Sciatic nerve (tissue), 2 donors: Measurements from ENCODE around the gene KISS1R. TPM values are rescaled to one million over a fixed set of nuclear protein-coding genes. Genes with fewer than 3 reads are reported as not detected.
A peak's percentile ranks its signal among the peaks of the same experiment; 100 is the strongest.
"Not testable (repeated sequence)": the region's sequence is repeated elsewhere in the genome, so short reads cannot be mapped to it uniquely, and the experiment has no call there.

ENCODE experiments used
- ATAC-seq: fragments of 200-7000 bp; cut with Tn5 transposase; one replicate; pipeline ENCODE4 v1.9.1; 2020; ENCODE audit warnings: mild to moderate bottlenecking, moderate library complexity
- DNase-seq: peaks from one replicate; pipeline ENCODE4 v3.0.0-alpha.2; 2020; ENCODE audit warnings: low spot score
- intact Hi-C: fragments of 100-400 bp; cut with DNase I; formaldehyde crosslinking; loops from one replicate; pipeline ENCODE4 v1.14.2; 2022
- total RNA-seq: library from RNA; stranded (reverse); fragmentation: NEBNext Ultra II Directional; extraction: Animal tissue kit (Norgen Biotek cat#: 25700); gene quantifications from one replicate; pipeline ENCODE4 v1.2.1, GENCODE V29; 2021
- donor health status: DM: no; HTN: no; CAD: no.
- donor health status: DM: no; HTN: no; CAD: no.

KISS1R gene
- total RNA-seq, 1 donor from 2014 or later = not detected

DNA sequence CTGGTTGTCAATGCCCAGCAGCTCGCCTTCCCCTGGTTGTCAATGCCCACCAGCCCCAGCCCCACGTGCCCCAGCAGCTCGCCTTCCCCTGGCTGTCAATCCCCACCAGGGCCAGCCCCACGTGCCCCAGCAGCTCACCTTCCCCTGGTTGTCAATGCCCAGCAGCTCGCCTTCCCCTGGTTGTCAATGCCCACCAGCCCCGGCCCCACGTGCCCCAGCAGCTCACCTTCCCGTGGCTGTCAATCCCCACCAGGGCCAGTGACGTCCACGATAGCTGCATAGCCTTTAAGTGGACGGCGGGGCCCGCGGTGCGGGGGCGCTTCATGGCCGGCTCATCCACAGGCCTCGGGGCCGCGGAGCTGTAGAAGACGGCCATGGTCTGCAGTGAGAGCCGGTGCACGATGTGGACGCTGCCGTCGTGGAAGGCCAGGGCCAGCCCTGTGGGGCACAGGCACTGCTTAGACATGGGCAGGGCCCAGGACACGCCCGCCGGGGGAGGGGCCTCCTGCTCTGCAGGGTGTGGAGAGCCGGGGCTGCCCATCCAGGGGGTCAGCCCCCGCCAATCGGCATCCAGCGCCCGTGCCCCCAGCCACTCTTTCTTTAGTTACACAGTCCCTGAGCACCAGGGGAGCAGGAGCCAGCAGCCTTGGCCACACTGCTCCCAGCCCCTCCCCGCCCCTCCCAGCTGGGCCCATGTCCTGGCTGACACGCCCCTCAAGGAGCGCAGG is 37.3 kb upstream of the KISS1R start:
- DNase-seq (no peak), ATAC-seq (no peak)
- intact Hi-C loops = no loop called here

DNA sequence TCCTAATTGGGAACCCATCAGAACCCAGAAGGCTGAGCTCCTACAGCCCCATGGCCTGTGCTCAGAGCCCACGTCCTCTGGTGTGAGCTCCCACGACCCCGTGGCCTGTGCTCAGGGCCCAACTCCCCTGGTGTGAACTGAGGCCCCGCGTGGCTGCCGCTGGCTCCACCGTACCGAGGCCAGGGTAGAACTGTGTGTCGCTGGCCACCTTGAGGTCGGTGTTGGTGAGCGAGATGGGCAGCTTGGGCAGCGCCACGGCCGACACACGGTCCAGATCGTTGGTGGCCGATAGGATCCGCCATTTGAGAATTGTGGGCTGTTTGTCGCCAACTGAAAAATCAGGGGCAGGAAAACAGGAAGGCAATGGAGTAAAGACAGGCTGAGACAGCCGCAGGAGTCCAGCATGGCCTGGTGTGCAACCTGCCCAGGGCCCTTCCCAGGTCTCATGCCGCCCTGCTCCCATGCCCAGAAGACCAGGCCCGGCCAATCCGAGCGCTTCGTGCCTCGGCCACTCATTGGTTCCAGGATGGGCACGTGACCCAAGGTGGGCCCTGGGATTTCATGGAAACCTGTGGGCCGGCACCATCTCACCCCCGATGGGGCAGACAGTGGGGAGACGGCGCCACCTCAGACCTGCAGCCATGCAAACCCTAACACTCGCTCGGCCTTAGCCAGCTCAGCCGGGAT is 35.6 kb upstream of the KISS1R start:
- intact Hi-C loops = no loop called here
- ATAC-seq = peak; percentile 9
- DNase-seq = no peak

GRCh38 chr19:882871-883497 is 34.1 kb upstream of the KISS1R start:
- ATAC-seq (no peak), DNase-seq (no peak)
- intact Hi-C loops = no loop called here

DNA sequence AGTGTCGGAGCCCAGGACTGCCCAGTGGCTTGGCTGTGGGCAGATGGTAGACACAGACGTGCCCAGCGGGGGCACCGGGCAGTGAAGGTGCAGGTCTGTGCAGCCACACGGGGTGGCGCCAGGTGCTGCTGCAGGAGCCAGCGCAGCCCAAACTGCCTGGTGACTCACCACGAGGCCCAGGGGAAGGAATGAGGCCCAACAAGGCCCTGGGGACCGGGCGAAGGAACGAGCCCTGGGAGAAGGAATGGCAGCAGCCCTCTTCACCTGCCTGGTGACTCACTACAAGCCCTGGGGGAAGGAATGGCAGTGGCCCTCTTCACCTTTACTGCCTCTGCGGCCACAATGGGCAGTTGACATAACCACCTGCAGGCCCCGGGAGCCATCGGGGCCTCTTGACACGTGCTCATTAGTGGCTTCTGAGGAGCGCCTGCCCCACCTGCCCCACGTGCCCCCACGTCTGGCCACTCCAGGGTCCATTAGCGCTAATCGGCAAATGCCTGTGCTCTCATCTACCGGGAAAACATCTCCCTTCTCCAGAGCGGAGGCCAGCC is 33.4 kb upstream of the KISS1R start:
- DNase-seq = no peak
- ATAC-seq = no peak
- intact Hi-C loops = no loop called here

DNA sequence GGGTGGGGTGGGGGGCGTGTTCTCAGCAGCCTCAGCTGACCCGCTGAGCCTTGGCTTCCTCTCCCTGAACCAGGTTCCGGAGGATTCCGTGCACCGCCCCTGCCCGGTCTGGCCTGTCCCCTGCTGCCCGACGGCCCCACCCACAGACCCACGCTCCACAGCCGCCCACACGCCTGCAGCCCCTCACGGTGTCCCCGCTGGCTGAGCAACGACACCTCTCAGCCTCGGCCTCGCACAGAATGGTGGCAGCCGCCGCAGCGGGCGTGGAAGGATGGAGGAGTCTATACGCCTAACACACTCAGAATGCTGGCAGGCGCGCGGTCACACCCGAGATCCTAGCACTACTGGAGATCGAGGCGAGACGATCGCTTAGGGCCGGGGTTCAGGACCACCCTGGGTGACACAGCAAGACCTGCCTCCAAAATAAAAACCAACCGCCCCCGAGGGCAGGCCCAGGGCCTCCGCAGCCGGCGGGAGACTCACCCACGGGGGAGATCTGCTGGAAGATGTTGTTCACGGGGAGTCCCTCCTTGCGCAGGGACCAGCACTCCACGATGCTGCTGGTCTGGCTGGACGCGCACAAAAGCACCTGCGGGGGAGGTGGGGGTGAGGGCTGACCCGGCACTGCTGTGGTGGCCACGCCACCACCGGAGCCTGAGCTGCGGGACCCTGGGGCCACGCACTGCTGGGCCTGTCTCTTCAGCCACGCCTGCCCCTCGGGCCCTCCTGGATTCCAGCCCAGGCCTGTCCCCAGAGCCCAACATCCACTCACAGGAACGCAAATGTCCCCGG is 32.5 kb upstream of the KISS1R start:
- intact Hi-C loops = no loop called here
- ATAC-seq (no peak), DNase-seq (no peak)

- ATAC-seq (no peak), DNase-seq (no peak)
- intact Hi-C loops = no loop called here
Observed at GRCh38 chr19:885536-886224, 31.5 kb upstream of the KISS1R start.

DNA sequence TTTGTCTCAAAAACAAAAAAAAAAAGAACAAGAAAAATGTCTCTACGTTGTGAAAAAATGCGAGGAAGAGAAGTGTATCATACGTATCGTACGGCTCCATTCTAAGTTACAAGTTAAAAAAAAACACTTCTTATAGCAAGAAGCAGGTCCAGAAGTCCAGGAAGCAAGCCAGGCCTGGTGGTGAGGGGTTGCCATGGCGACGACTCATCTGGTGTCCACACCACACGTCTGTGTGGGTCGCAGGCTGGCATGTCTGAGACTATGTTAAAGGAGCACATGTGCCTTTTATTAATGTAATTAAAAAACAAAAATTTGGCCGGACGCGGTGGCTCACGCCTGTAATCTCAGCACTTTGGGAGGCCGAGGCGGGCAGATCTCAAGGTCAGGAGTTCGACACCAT is 30.1 kb upstream of the KISS1R start:
- ATAC-seq (no peak), DNase-seq (no peak)
- intact Hi-C loops = no loop called here

DNA sequence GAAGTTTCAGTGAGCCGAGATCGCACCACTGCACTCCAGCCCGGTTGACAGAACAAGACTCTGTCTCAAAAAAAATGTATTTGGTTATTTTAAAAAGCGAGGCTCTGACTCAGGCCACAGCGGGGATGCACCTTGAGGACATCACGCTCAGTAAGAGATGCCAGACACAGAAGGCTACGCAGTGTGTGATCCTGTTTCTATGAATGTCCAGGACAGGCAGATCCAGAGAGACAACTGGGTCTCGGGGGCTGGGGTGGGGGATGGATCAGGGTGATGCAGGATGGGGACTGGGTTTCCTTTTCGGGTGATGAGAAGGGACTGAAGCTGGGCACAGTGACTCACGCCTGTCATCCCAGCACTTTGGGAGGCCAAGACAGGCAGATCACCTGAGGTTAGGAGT is 29.5 kb upstream of the KISS1R start:
- ATAC-seq = no peak
- intact Hi-C loops = no loop called here
- no peak for DNase-seq

GRCh38 chr19:888581-889385 is 28.4 kb upstream of the KISS1R start:
- DNase-seq (no peak), ATAC-seq (no peak)
- intact Hi-C loops = no loop called here

- intact Hi-C loops = no loop called here
- DNase-seq (no peak), ATAC-seq (no peak)
Observed at GRCh38 chr19:889662-890295, 27.4 kb upstream of the KISS1R start.

DNA sequence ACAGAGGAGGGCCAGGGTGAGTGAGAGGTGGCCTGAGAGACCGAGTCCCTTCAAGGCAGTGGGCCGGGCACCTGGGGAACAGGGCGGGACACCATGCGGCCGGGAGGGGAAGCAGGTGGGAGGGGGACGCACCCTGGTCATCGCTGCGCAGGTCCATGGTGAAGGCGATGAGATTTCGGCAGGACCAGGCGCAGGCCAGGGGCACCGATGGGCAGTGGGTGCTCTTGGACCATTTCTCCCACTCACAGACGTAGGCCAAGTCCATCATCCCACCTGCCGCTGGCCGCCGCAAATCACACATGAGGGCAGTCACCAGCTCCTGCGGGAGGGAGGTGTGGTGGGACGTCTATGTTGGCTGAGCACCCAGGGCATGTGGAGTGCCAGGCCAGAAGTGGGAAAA is 26.3 kb upstream of the KISS1R start:
- ATAC-seq = no peak
- intact Hi-C loops = no loop called here
- no peak for DNase-seq

GRCh38 chr19:891421-892200 is 25.5 kb upstream of the KISS1R start:
- DNase-seq, ATAC-seq, intact Hi-C loops: not testable (repeated sequence)

DNA sequence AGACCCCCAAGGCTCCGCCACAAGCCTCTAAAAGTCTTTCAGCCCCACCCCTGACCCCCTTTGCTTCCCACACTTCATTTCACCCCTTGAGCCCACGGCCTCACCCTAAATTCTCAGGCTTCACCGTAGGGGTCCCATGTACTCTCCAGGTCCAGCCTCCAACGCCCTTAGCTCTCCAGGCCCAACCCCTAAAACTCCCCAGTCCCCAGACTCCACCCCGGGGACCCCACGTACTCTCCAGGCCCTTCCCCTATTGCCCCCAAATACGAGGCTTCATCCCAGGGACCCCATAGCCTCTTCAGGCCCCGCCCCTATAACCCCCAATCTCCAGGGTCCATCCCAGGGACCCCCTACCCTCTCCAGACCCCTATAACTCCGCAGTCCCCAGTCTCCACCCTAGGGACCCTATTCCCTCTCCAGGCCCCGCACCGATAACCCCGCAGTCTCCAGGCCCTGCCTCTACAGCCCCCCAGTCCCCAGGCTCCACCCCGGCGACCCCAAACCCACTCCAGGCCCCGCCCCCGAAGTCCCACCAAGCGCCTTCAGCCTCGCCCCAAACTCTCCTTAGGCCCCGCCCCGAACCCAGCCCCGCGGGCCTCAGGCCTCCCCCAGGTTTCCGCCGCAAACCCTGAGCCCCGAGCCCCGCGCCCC is 24.8 kb upstream of the KISS1R start:
- intact Hi-C loops = no loop called here
- DNase-seq (peak; percentile 80), ATAC-seq (no peak)

GRCh38 chr19:892894-893689 is 24.0 kb upstream of the KISS1R start, which contains the start of the genes MED16 and RNU6-9:
TSS of gene MED16 (minus strand) at chr19:893187. CDS start at chr19:891131, 2,056 bp downstream.
TSS of gene RNU6-9 (plus strand) at chr19:893484.
- ATAC-seq (peak; percentile 97), DNase-seq (peak; percentile 94)
- intact Hi-C loops = no loop called here

GRCh38 chr19:896434-896833 is 20.7 kb upstream of the KISS1R start:
- intact Hi-C loops = no loop called here
- DNase-seq (no peak), ATAC-seq (no peak)
